GM12878 (cell line): ENCODE measurements around the gene CAMK2G. TPM values are rescaled to one million over a fixed set of nuclear protein-coding genes. Genes with fewer than 3 reads are reported as not detected.

Source experiments
- BHLHE40 ChIP-seq, 2 experiments: fragments of 450-650 bp in 1 of 2; IDR thresholded peaks; 2 replicates each; pipeline ENCODE4 v1.6.1; 2011 to 2017; ENCODE audit warnings: low read depth in 2 of 2, borderline replicate concordance in 1 of 2, improper control_type of control experiment in 1 of 2, low read length in 1 of 2, mild to moderate bottlenecking in 1 of 2
- GABPA ChIP-seq: IDR thresholded peaks from 2 replicates; pipeline ENCODE4 v1.6.1; 2014; ENCODE audit warnings: antibody characterized with exemption, low read depth, mild to moderate bottlenecking, inconsistent platforms
- HCFC1 ChIP-seq: fragments of 150-350 bp; IDR thresholded peaks from 2 replicates; pipeline ENCODE4 v1.6.1; 2014; ENCODE audit warnings: low read length
- IKZF1 ChIP-seq: fragments of 450-650 bp; conservative IDR thresholded peaks from 2 replicates; pipeline ENCODE4 v1.6.1; 2017; ENCODE audit warnings: antibody characterized with exemption, mild to moderate bottlenecking
- MYC ChIP-seq: IDR thresholded peaks from 2 replicates; pipeline ENCODE4 v1.6.1; 2011; ENCODE audit warnings: mild to moderate bottlenecking, low read length, moderate library complexity, inconsistent platforms; ENCODE audit not compliant: insufficient read depth, insufficient replicate concordance, insufficient read length, severe bottlenecking
- NFYB ChIP-seq: IDR thresholded peaks from 2 replicates; pipeline ENCODE4 v1.6.1; 2011; ENCODE audit warnings: low read depth, mild to moderate bottlenecking, low read length, improper control_type of control experiment, moderate library complexity; ENCODE audit not compliant: insufficient read depth
- PAX5 ChIP-seq: IDR thresholded peaks from 2 replicates; pipeline ENCODE4 v1.6.1; 2011; ENCODE audit warnings: low read depth, low read length, borderline replicate concordance
- SMAD5 ChIP-seq: IDR thresholded peaks from 2 replicates; pipeline ENCODE4 v1.6.1; 2016; ENCODE audit warnings: antibody characterized with exemption, low read depth
- ZNF207 ChIP-seq: fragments of 450-650 bp; IDR thresholded peaks from 2 replicates; pipeline ENCODE4 v1.6.1; 2014; ENCODE audit warnings: antibody characterized with exemption, mild to moderate bottlenecking, borderline replicate concordance
- polyA plus RNA-seq, 11 experiments: library from polyadenylated mRNA; depleted of rRNA in 4 of 11; unstranded in 6 of 11; stranded (reverse) in 5 of 11; fragments of >200 nt; fragmentation: Nextera tagmentation in 4 of 11; fragmentation: Illumina TruSeq in 1 of 11; extraction: Ambion mirVana in 4 of 11; extraction: Trizol in 1 of 11; gene quantifications; 1 replicate in 1 of 11; 2 replicates in 10 of 11; pipeline versions ENCODE4 v1.2.1 to v1.2.3, GENCODE V29; 2011 to 2016; ENCODE audit warnings: inconsistent platforms in 2 of 11, missing spikeins in 2 of 11, low read depth in 1 of 11
- total RNA-seq, 4 experiments: library from RNA; depleted of rRNA in 3 of 4; stranded (reverse); fragments of >200 nt in 3 of 4; fragmentation: Illumina TruSeq in 1 of 4; extraction: Trizol in 1 of 4; gene quantifications; 2 replicates each; pipeline versions ENCODE4 v1.2.1 to v1.2.3, GENCODE V29; 2013 to 2021
- TF ChIP-seq, protein P1 (sequence below): IDR thresholded peaks from 2 replicates; pipeline ENCODE4 v1.6.1; 2012; ENCODE audit warnings: low read depth, low read length, improper control_type of control experiment

The CAMK2G gene
- total and polyA plus RNA-seq, 10 of the 15 experiments (the other 5 are each of a cell fraction or from before 2014, with no cell fraction given) = 5.5 to 24.3 (median 16.9) TPM

DNA sequence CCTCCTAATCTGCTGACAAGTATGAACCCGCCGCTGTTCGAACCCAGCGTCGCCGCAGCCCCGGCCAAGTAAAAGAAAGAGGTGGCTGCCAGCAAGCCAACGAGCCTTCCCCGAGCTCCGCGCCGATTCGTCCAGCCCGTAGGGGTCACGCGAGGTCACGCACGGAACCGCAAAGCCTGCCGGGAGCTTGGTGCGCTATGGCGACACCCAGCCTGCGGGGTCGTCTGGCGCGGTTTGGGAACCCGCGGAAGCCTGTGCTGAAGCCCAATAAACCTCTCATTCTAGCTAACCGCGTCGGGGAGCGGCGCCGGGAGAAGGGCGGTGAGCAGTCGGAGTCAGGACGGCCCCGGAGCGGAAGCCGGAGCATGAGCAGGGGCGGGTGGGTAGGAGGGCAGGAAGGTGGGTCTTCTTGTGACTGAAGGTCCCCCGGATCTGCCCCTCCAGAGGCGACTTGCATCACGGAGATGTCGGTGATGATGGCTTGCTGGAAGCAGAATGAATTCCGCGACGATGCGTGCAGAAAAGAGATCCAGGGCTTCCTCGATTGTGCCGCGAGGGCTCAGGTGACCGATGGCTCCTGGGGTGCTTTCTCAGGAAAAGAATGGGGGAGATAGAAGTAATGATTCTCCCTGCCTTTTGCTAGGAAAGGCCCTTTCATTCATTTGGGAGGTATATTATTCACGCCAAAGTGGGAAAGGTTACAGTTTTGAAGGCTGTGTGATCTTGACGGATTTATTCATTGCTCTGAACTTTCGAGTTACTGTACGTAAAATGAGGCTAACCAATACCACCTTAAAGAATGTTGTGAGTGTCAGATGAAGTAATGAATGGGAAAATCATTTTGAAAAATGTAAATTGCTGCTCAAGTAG lies 92.2 kb downstream of the CAMK2G start, which contains the start of gene CHCHD1 (continued):
- TF ChIP-seq MYC (no peak), IKZF1 (peak; percentile 70; the same call in 1 of the 2 replicates), SMAD5 (peak; percentile 84; the same call in 1 of the 2 replicates), PAX5 (peak; percentile 87), ZNF207 (0 out of 2 replicates have a peak, but pooled peaks have one; percentile 28), BHLHE40 (IDR thresholded peaks at IDR 0.05; ENCODE audit: borderline replicate concordance in 1 of 2, low read depth in 2 of 2, low read length in 1 of 2) (peak; percentile 66 to 82; a peak in 3 of 4 replicates), GABPA (no peak), HCFC1 (peak; percentile 61), NFYB (0 out of 2 replicates have a peak, but pooled peaks have one; percentile 36)
- TF ChIP-seq, protein P1, sequence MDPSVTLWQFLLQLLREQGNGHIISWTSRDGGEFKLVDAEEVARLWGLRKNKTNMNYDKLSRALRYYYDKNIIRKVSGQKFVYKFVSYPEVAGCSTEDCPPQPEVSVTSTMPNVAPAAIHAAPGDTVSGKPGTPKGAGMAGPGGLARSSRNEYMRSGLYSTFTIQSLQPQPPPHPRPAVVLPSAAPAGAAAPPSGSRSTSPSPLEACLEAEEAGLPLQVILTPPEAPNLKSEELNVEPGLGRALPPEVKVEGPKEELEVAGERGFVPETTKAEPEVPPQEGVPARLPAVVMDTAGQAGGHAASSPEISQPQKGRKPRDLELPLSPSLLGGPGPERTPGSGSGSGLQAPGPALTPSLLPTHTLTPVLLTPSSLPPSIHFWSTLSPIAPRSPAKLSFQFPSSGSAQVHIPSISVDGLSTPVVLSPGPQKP = no peak
